Loucy (cell line): Measurements from ENCODE around the gene TBC1D20.

Experiments
- H2AFZ ChIP-seq: fragments of 200-600 bp; sonication (generic); 2 replicates; pipeline ENCODE4 v1.6.0; 2016; ENCODE audit warnings: antibody characterized with exemption, mild to moderate bottlenecking, low read length, moderate library complexity
- H3F3A ChIP-seq: fragments of 200-600 bp; 2 replicates; pipeline ENCODE4 v1.6.0; 2016; ENCODE audit warnings: antibody characterized with exemption, low read depth, mild to moderate bottlenecking
- H3K27me3 ChIP-seq: fragments of 200-600 bp; sonication (generic); 2 replicates; pipeline ENCODE4 v1.6.1; 2014; ENCODE audit warnings: low read length, mild to moderate bottlenecking; ENCODE audit not compliant: insufficient read depth, poor library complexity, severe bottlenecking
- H3K36me3 ChIP-seq: fragments of 200-600 bp; sonication (generic); 2 replicates; pipeline ENCODE4 v1.6.1; 2016; ENCODE audit warnings: low read length; ENCODE audit not compliant: insufficient read depth
- H3K4me1 ChIP-seq: fragments of 200-600 bp; sonication (generic); 2 replicates; pipeline ENCODE4 v1.5.1; 2014; ENCODE audit warnings: low read length, mild to moderate bottlenecking; ENCODE audit not compliant: insufficient read depth, poor library complexity, severe bottlenecking
- H3K4me2 ChIP-seq: fragments of 200-600 bp; sonication (generic); 2 replicates; pipeline ENCODE4 v1.6.0; 2014; ENCODE audit warnings: antibody characterized with exemption, low read length, low read depth, mild to moderate bottlenecking; ENCODE audit not compliant: poor library complexity, severe bottlenecking
- H3K4me3 ChIP-seq: fragments of 200-600 bp; sonication (generic); 2 replicates; pipeline ENCODE4 v1.5.1; 2014; ENCODE audit warnings: low read length, mild to moderate bottlenecking, mixed read lengths; ENCODE audit not compliant: poor library complexity, severe bottlenecking
- H3K79me2 ChIP-seq: fragments of 200-600 bp; sonication (generic); 2 replicates; pipeline ENCODE4 v1.6.1; 2014; ENCODE audit warnings: low read length; ENCODE audit not compliant: insufficient read depth
- H3K9ac ChIP-seq: fragments of 200-600 bp; sonication (generic); 2 replicates; pipeline ENCODE4 v1.6.0; 2014; ENCODE audit warnings: mild to moderate bottlenecking, low read depth, low read length, moderate library complexity; ENCODE audit not compliant: poor library complexity, severe bottlenecking
- H3K9me2 ChIP-seq: fragments of 200-600 bp; sonication (generic); replicated peaks from 2 replicates; pipeline ENCODE4 v1.6.1; 2016; ENCODE audit warnings: low read depth, low read length, mixed read lengths
- H3K9me3 ChIP-seq: fragments of 200-600 bp; sonication (generic); 2 replicates; pipeline ENCODE4 v1.6.1; 2014; ENCODE audit warnings: mild to moderate bottlenecking, antibody characterized with exemption, low read length, low read depth; ENCODE audit not compliant: insufficient read depth
- H4K20me1 ChIP-seq: fragments of 200-600 bp; sonication (generic); 2 replicates; pipeline ENCODE4 v1.6.0; 2014; ENCODE audit warnings: antibody characterized with exemption, low read length, mild to moderate bottlenecking; ENCODE audit not compliant: insufficient read depth, poor library complexity, severe bottlenecking
- CTCF ChIP-seq: fragments of 200-600 bp; sonication (generic); conservative IDR thresholded peaks from 2 replicates; pipeline ENCODE4 v1.5.1; 2014; ENCODE audit warnings: mild to moderate bottlenecking, antibody characterized with exemption, low read length
- EZH2phosphoT487 ChIP-seq: fragments of 200-600 bp; IDR thresholded peaks from 2 replicates; pipeline ENCODE4 v1.6.1; 2018; ENCODE audit warnings: antibody characterized with exemption, mild to moderate bottlenecking, moderate library complexity, borderline replicate concordance

Gene TBC1D20

GRCh38 chr20:437787-438486 is 24.4 kb downstream of the TBC1D20 start:
- Histone ChIP-seq H3F3A (peaks cover 21% of the 10 kb centered on the region), H3K4me2 (peak overlapping the region; percentile 93), H3K9ac (peak overlapping the region; percentile 80), H3K4me3 (peak overlapping the region; percentile 71), H3K36me3 (peaks cover 58% of the 10 kb centered on the region), H3K9me2 (no peaks in the 10 kb centered on the region), H3K79me2 (0 out of 2 replicates have a peak, but pooled peaks cover 12% of the 10 kb centered on the region), H2AFZ (no peak overlapping the region), H4K20me1 (no peaks in the 10 kb centered on the region), H3K9me3 (no peaks in the 10 kb centered on the region), H3K4me1 (peaks cover 63% of the 10 kb centered on the region), H3K27me3 (no peaks in the 10 kb centered on the region)
- TF ChIP-seq CTCF, result no peak
- no peak for TF ChIP-seq EZH2phosphoT487

- H3K79me2 ChIP-seq, result 0 out of 2 replicates have a peak, but pooled peaks cover 6% of the 10 kb centered on the region
- no peak overlapping the region for H3K4me2 ChIP-seq
- no peaks in the 10 kb centered on the region for H3K9me2 ChIP-seq
- no peaks in the 10 kb centered on the region for H3K27me3 ChIP-seq
- H2AFZ ChIP-seq, result no peak overlapping the region
- H3K9ac ChIP-seq, result no peak overlapping the region
- H3K36me3 ChIP-seq, result peaks cover 52% of the 10 kb centered on the region
- H3K4me1 ChIP-seq, result peaks cover 59% of the 10 kb centered on the region
- H3K4me3 ChIP-seq, result no peak overlapping the region
- H4K20me1 ChIP-seq, result no peaks in the 10 kb centered on the region
- H3F3A ChIP-seq, result peaks cover 21% of the 10 kb centered on the region
- no peak for TF ChIP-seq EZH2phosphoT487
- TF ChIP-seq CTCF, result no peak
- no peaks in the 10 kb centered on the region for H3K9me3 ChIP-seq
Measured at GRCh38 chr20:436476-436875, 25.9 kb downstream of the TBC1D20 start.

GRCh38 chr20:435558-435957 is 26.8 kb downstream of the TBC1D20 start:
- no peak for TF ChIP-seq CTCF
- no peak for TF ChIP-seq EZH2phosphoT487
- peaks cover 21% of the 10 kb centered on the region for H3F3A ChIP-seq
- H3K36me3 ChIP-seq, result peaks cover 45% of the 10 kb centered on the region

More at GRCh38 chr20:435558-435957, 26.8 kb downstream of the TBC1D20 start:
- no peak overlapping the region for H3K9ac ChIP-seq
- no peaks in the 10 kb centered on the region for H3K9me3 ChIP-seq
- 0 out of 2 replicates have a peak, but pooled peaks cover 6% of the 10 kb centered on the region for H3K79me2 ChIP-seq
- H2AFZ ChIP-seq, result no peak overlapping the region
- no peaks in the 10 kb centered on the region for H3K27me3 ChIP-seq
- H3K4me3 ChIP-seq, result no peak overlapping the region
- H3K9me2 ChIP-seq, result no peaks in the 10 kb centered on the region
- no peak overlapping the region for H3K4me2 ChIP-seq
- H4K20me1 ChIP-seq, result no peaks in the 10 kb centered on the region
- peaks cover 55% of the 10 kb centered on the region for H3K4me1 ChIP-seq
